ENCODE measurements around the gene OPN3. TPM values are rescaled to one million over a fixed set of nuclear protein-coding genes. Genes with fewer than 3 reads are reported as not detected.

OPN3 gene
- total RNA-seq, 1 experiment from 2014 or later = 22.0 TPM

- intact Hi-C loops (cut with micrococcal nuclease; ENCODE audit: unreplicated experiment) = no loop called here
- Mint-ChIP-seq H3K4me1 (ENCODE audit: low read depth, unreplicated experiment) (no peaks in the 10 kb centered on the region), H3K4me3 (ENCODE audit: low read depth, unreplicated experiment) (no peak overlapping the region), H3K36me3 (ENCODE audit: insufficient read depth, unreplicated experiment) (no peaks in the 10 kb centered on the region), H3K27ac (ENCODE audit: unreplicated experiment) (no peak overlapping the region), H3K9me3 (ENCODE audit: low read depth, unreplicated experiment) (no peaks in the 10 kb centered on the region), H3K27me3 (ENCODE audit: unreplicated experiment) (no peaks in the 10 kb centered on the region)
- no TSS peak for BruUV-seq (replicated peaks)
- CTCF ChIA-PET = no interaction called here
- no peak for DNase-seq
- no peak for TF ChIP-seq CTCF (IDR thresholded peaks at IDR 0.05; ENCODE audit: unreplicated experiment)
Measured at GRCh38 chr1:241551759-241552638, 88.2 kb downstream of the OPN3 start.

GRCh38 chr1:241550318-241550717 is 89.9 kb downstream of the OPN3 start:
- no peak overlapping the region for H3K4me3 Mint-ChIP-seq (ENCODE audit: low read depth, unreplicated experiment)
- no peaks in the 10 kb centered on the region for H3K36me3 Mint-ChIP-seq (ENCODE audit: insufficient read depth, unreplicated experiment)
- H3K27ac Mint-ChIP-seq (ENCODE audit: unreplicated experiment) = no peak overlapping the region
- BruUV-seq (replicated peaks) = no TSS peak
- intact Hi-C loops (cut with micrococcal nuclease; ENCODE audit: unreplicated experiment) = no loop called here
- TF ChIP-seq CTCF (IDR thresholded peaks at IDR 0.05; ENCODE audit: unreplicated experiment) = no peak
- H3K4me1 Mint-ChIP-seq (ENCODE audit: low read depth, unreplicated experiment) = no peaks in the 10 kb centered on the region
- CTCF ChIA-PET = no interaction called here
- DNase-seq = no peak
- no peaks in the 10 kb centered on the region for H3K9me3 Mint-ChIP-seq (ENCODE audit: low read depth, unreplicated experiment)
- no peaks in the 10 kb centered on the region for H3K27me3 Mint-ChIP-seq (ENCODE audit: unreplicated experiment)

- TF ChIP-seq CTCF (IDR thresholded peaks at IDR 0.05; ENCODE audit: unreplicated experiment) = no peak
- H3K36me3 Mint-ChIP-seq (ENCODE audit: insufficient read depth, unreplicated experiment) = no peaks in the 10 kb centered on the region
- H3K27me3 Mint-ChIP-seq (ENCODE audit: unreplicated experiment) = no peaks in the 10 kb centered on the region
- intact Hi-C loops (cut with micrococcal nuclease; ENCODE audit: unreplicated experiment) = no loop called here
- H3K4me1 Mint-ChIP-seq (ENCODE audit: low read depth, unreplicated experiment) = no peaks in the 10 kb centered on the region
- H3K9me3 Mint-ChIP-seq (ENCODE audit: low read depth, unreplicated experiment) = no peaks in the 10 kb centered on the region
- no TSS peak for BruUV-seq (replicated peaks)
- no peak overlapping the region for H3K4me3 Mint-ChIP-seq (ENCODE audit: low read depth, unreplicated experiment)
- DNase-seq = no peak
- H3K27ac Mint-ChIP-seq (ENCODE audit: unreplicated experiment) = no peak overlapping the region
- CTCF ChIA-PET = no interaction called here
Measured at GRCh38 chr1:241548008-241548407, 92.2 kb downstream of the OPN3 start.

Other genes starting within 250 kb of the OPN3 start
- gene FH, start 120.6 kb downstream of the OPN3 start, total RNA-seq (2022) = 82.6 and 112 TPM in 2 replicates
- 0.85 TPM in 1 of 2 replicates, not detected in the other for gene KMO, start 108.0 kb downstream of the OPN3 start, total RNA-seq (2022)
- 28.2 and 30.4 TPM in 2 replicates for gene CHML, start within 50 bp of the OPN3 start, total RNA-seq (2022)
- gene WDR64, start 11.9 kb upstream of the OPN3 start, total RNA-seq (2022) = not detected in 2 replicates
- 19.9 and 36.3 TPM in 2 replicates for gene EXO1, start 207.8 kb upstream of the OPN3 start, total RNA-seq (2022)